SK-N-MC (cell line): ENCODE data around the gene GULP1.

Experiments used
- DNase-seq: peaks from one replicate; pipeline ENCODE4 v3.0.0-alpha.2; 2011; ENCODE audit warnings: low read depth, low spot score
- H3K27ac ChIP-seq: fragments of 200-600 bp; sonication (generic); 2 replicates; pipeline ENCODE4 v1.5.1; 2016; ENCODE audit warnings: mixed run types
- H3K36me3 ChIP-seq: fragments of 200-600 bp; sonication (generic); 2 replicates; pipeline ENCODE4 v1.6.1; 2017; ENCODE audit warnings: antibody characterized with exemption, low read length, mixed read lengths; ENCODE audit not compliant: insufficient read depth
- H3K4me3 ChIP-seq: fragments of 200-600 bp; sonication (generic); 2 replicates; pipeline ENCODE4 v1.5.1; 2016
- H3K9ac ChIP-seq: fragments of 200-600 bp; sonication (generic); 2 replicates; pipeline ENCODE4 v1.8.0; 2017; ENCODE audit warnings: mixed run types, mixed read lengths; ENCODE audit not compliant: insufficient read length
- H3K9me3 ChIP-seq: fragments of 200-600 bp; sonication (generic); 2 replicates; pipeline ENCODE4 v1.6.1; 2017; ENCODE audit warnings: low read depth, mild to moderate bottlenecking, antibody characterized with exemption, low read length, moderate library complexity, mixed read lengths
- EZH2 ChIP-seq: fragments of 200-600 bp; sonication (generic); IDR thresholded peaks from one replicate; pipeline ENCODE4 v1.6.1; 2017; ENCODE audit warnings: antibody characterized with exemption
- FOXP2 ChIP-seq: optimal IDR thresholded peaks from 2 replicates; pipeline ENCODE3; 2011; ENCODE audit warnings: mild to moderate bottlenecking, moderate library complexity; ENCODE audit not compliant: insufficient read depth; ENCODE audit errors: extremely low read length, control extremely low read depth
- POLR2AphosphoS5 ChIP-seq: IDR thresholded peaks from 2 replicates; pipeline ENCODE4 v1.6.1; 2012; ENCODE audit warnings: mild to moderate bottlenecking, low read depth, low read length, borderline replicate concordance

GULP1 gene

DNA sequence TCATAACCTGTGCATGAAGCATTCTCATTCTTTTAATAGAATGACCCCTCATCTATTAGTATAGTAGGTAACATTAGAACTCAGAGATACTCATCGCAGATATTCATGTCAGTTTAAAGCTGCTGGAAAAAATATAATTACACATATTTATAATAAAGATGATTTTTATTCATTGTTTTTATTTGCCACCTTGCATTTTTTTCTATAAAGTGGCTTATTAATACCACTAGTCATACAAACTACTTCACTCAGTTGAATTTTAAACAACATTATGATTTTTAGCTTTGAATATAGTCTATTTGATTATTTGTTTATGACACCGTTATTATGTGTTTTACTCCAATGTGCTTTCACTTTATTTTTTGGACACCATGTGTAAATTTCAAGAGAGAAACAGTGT lies 23.9 kb upstream of the GULP1 start:
- TF ChIP-seq POLR2AphosphoS5 (no peak), FOXP2 (no peak), EZH2 (no peak)
- H3K9me3 ChIP-seq, result no peaks in the 10 kb centered on the region
- no peak overlapping the region for H3K9ac ChIP-seq
- no peak overlapping the region for H3K27ac ChIP-seq
- DNase-seq, result no peak
- no peaks in the 10 kb centered on the region for H3K36me3 ChIP-seq
- H3K4me3 ChIP-seq, result no peak overlapping the region

DNA sequence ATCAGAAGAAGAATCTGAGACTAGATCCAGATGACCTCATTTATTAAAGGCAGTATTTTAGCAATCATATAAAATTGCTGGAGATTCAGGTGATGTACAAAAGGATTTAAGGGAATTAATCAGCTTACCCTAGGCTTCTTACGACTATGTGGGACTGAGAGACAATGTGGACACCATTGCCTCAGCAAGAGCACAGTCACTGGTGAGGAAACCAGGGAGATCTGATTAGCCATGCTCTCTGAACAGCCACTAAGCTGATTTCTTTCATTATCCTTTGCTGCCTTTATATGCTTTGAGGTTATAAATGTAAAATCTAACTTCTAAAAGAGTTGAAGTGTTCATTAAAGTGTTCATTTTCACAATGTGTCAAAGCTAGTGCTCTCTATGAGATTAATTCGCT lies 22.7 kb upstream of the GULP1 start:
- Histone ChIP-seq H3K4me3 (no peak overlapping the region), H3K9ac (no peak overlapping the region), H3K27ac (no peak overlapping the region), H3K36me3 (no peaks in the 10 kb centered on the region), H3K9me3 (no peaks in the 10 kb centered on the region)
- no peak for TF ChIP-seq FOXP2
- TF ChIP-seq EZH2, result no peak
- no peak for TF ChIP-seq POLR2AphosphoS5
- no peak for DNase-seq

DNA sequence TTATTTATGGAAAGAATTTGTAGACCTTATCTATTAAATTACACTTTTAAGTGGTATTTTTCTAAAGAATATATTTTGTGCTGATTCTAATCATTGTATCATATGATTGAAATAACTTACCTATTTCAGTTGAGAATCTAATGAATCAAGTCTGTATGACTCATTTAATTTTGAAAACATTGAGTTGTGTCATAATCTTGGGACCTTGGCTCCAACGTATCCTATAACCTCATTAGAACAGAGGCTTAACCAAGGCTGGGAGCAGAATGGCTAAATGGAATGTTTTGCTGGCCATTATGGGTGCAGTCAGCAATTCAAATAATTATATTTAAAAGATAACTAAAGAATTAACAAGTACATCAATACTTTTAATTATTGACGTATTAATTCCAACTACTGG lies 19.6 kb upstream of the GULP1 start:
- no peak overlapping the region for H3K9ac ChIP-seq
- no peaks in the 10 kb centered on the region for H3K36me3 ChIP-seq
- DNase-seq, result no peak
- H3K27ac ChIP-seq, result no peak overlapping the region
- TF ChIP-seq POLR2AphosphoS5 (no peak), FOXP2 (no peak), EZH2 (no peak)
- no peak overlapping the region for H3K4me3 ChIP-seq
- no peaks in the 10 kb centered on the region for H3K9me3 ChIP-seq

DNA sequence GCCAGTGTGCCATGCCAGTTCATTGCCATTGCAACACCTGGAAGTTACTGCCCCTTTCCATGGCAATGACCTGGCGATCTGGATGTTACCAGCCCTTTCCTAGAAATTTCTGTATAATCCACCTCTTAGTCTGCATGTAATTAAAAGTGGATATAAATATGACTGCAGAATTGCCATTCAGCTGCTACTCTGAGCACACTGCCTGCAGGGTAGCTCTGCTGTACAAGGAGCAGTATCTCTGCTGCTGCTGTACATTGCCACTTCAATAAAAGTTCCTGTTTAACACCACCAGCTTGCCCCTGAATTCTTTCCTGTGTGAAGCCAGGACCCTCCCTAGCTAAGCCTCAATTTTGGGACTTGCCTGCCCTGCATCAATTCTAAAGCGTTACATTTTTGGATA lies 17.4 kb upstream of the GULP1 start:
- DNase-seq, result no peak
- no peak overlapping the region for H3K27ac ChIP-seq
- TF ChIP-seq FOXP2 (no peak), POLR2AphosphoS5 (no peak)
- no peak overlapping the region for H3K4me3 ChIP-seq
- no peak overlapping the region for H3K9ac ChIP-seq
- no peaks in the 10 kb centered on the region for H3K9me3 ChIP-seq
- no peaks in the 10 kb centered on the region for H3K36me3 ChIP-seq

DNA sequence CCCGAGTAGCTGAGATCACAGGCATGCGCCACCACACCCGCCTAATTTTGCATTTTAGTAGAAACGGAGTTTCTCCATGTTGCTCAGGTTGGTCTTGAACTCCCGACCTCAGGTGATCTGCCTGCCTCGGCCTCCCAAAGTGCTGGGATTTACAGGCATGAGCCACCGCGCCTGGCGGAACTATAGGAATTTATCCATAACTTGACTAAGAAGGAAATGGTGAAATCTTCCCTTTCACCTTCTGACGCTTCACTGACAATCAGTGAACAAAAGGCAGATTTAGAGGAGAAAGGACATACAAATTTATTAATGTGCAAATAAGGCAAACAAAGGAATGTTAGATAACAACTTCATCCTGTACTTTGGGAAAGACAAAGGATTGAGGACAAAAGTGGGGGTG lies 15.4 kb upstream of the GULP1 start:
- Histone ChIP-seq H3K27ac (no peak overlapping the region), H3K4me3 (no peak overlapping the region)
- no peak for TF ChIP-seq EZH2
- TF ChIP-seq FOXP2, result no peak
- TF ChIP-seq POLR2AphosphoS5, result no peak

DNA sequence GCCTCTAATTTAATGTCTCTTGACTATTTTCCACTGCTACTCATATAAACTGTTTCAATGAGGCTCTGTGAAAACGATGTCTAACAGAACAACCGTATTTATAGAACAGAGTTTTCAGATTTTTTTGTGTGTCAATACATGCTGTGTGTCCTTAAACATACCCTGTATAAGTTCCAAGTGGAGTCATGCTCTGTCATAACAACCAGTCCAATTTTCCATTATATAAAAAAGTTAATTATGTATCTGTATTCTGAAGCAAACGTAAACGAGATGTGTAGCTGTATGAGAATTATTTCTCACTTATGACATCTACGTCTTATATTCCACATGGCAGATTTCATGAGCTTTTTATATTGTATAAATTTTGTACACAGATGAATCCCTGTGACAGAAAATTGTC lies 13.9 kb upstream of the GULP1 start:
- Histone ChIP-seq H3K9me3 (no peaks in the 10 kb centered on the region), H3K27ac (no peak overlapping the region), H3K9ac (no peak overlapping the region), H3K4me3 (no peak overlapping the region), H3K36me3 (no peaks in the 10 kb centered on the region)
- TF ChIP-seq POLR2AphosphoS5 (no peak), EZH2 (no peak), FOXP2 (no peak)
- no peak for DNase-seq

More for the DNA sequence above, 15.4 kb upstream of the GULP1 start:
- Histone ChIP-seq H3K36me3 (no peaks in the 10 kb centered on the region), H3K9me3 (no peaks in the 10 kb centered on the region), H3K9ac (no peak overlapping the region)
- no peak for DNase-seq

DNA sequence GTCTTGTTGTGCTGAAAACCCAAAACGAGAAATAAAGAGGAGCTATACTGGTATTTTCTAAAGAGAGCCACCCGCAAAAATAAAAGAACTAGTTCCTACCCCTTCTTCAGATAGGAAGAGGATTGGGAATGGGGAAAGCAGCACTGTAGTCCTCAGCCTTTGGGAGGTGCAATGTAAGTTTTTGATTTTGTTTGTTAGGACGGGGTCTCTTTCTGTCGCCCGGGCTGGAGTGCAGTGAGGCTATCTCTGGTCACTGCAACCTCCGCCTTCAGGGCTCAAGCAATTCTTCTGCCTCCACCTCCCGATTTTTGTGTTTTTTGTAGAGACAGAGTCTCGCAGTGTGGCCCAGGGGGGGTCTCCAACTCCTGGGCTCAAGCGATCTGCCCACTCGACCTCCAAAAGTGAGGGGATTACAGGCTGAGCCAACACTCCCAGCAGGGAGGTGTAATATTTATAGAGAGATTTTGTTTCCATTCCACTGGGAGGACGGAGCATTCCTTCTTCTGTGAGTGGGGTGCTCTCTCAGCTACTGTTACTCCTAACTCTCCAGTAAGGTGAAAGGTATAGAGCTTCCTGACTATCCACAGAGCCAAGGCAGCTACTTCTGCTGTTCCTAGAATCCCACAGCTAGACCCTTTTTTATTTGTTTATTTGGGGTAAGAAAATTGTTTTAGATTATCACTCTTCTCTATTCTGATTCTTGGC lies 13.1 kb upstream of the GULP1 start:
- Histone ChIP-seq H3K9me3 (no peaks in the 10 kb centered on the region), H3K36me3 (no peaks in the 10 kb centered on the region), H3K27ac (no peak overlapping the region), H3K9ac (no peak overlapping the region), H3K4me3 (no peak overlapping the region)
- TF ChIP-seq FOXP2 (no peak), POLR2AphosphoS5 (no peak), EZH2 (no peak)
- DNase-seq, result no peak

DNA sequence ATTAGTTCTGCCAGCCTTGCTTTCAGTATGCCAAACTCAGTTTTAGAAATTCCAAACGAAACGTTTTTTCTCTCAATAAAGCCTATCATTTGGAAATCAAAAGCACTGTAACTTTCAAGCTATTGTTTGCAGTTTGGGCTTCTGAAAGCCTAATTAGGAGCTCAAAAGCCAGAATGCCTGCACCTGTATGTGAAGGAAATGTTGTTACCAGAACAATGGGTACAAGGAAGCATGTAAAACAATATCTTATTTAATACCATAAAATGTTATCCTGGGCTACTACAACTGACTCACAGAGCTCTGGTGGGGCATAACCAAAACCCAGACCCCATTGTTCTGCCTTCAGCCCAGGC lies 12.6 kb upstream of the GULP1 start:
- Histone ChIP-seq H3K27ac (no peak overlapping the region), H3K4me3 (no peak overlapping the region), H3K9me3 (no peaks in the 10 kb centered on the region), H3K36me3 (no peaks in the 10 kb centered on the region), H3K9ac (no peak overlapping the region)
- no peak for DNase-seq
- TF ChIP-seq EZH2 (no peak), FOXP2 (no peak), POLR2AphosphoS5 (no peak)

DNA sequence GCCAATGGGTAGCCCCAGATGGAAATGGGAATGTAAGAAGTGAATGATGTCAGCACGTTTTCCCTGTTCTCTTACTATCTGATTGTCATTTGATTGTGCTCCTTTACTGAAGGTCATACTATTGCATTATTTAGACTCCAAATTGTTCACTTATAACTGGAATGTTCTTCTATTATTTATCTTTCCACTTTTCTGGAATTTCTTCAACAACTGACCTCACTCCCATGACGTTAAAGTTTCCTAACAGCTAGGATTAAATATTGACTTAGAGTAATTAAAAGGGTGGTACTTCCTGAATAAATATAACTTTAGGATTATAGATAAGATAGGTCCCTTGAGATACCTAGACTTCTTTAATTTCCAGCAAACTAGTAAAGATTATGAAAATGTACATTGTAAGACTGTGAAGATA lies 10.9 kb upstream of the GULP1 start:
- DNase-seq, result no peak
- Histone ChIP-seq H3K9ac (no peak overlapping the region), H3K4me3 (no peak overlapping the region), H3K9me3 (no peaks in the 10 kb centered on the region), H3K36me3 (no peaks in the 10 kb centered on the region), H3K27ac (no peak overlapping the region)
- TF ChIP-seq FOXP2, result no peak
